ENCODE measurements around the gene ARFIP1.

The ARFIP1 gene

DNA sequence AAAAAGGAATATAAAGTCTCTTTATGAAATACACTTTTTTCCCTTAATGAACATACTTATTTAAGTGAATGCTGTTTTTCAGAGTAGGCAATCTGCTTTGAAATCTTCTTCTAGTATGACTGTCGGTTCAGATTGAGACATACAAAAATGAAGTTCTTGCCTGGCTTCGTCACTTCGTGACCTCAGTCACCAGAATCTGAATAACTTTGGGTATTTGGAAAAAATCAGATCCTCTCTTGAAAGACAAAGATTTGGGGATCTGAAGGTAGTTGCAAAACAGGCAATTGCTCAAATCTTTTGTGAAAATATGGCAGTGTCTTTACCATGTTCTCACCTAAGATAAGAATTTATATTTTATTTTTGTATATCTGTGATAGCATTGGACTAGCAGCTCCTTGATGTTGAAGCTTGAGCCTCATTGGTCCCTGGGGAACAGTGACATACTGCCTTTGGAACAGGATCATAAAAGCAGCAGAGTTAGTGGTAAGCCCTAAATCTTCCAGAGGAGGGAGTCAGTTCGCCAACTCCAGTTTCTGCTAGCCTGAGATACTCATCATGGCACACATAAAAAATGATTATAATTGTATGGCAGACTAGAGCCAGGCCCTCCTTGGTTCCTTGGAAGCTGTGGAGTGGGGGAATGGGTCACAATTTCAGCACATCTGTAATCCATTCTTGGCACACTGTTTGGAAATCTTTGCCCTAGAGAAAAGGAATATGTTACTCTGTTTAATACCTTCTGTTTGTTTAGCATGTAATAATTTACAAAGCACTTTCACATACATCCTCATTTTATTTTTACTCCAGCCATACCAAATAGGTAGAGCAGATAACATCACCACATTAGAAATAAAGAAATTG, 5.0 kb downstream of the ARFIP1 start:
- peak; percentile 42 for DNase-seq (ENCODE audit: low read depth)
- no peak overlapping the region for H3K4me3 ChIP-seq (ENCODE audit: low read depth, low read length)

DNA sequence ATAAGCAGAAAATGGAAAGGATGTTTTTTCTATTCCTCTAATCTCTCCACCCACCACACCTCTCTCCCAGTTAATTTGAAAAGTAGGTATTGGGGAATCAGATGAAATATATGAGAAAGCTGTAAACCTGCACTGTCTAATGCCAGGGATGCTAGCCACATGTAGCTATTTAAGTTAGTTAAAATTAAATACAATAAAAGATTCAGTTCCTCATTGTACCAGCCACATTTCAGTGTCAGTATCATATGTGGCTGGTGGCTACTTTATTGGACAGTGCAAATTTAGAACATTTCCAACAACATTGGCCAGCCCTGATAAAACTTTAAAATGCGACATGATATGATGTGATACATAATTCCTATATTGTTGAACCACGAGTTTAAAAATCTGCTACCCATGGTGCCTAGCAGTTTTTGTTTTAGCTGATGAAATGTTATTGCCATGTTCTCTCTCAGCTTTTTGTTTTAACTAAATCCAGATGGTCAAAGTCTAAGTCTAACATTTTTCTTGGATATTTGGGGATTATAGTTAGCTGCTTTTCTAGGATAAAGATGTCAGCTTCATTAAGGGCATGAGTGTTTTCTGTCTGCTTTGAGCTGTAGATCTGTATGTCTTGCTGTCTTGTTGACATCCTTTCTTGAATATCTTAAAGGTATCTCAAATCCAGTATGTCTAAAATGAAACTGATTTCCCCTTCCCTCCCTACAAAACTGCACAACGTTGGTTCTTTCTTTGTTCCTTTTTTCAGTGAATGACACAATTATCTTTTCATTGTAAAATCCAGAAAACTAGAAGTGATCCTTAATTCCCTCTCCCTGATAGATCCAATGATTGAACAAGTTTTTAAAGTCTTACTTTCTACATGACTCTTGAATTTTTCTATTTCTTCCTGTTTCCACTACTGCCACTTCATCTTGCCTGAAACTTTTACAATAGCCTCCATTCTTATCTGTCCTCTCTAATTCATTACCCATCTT, 6.2 kb downstream of the ARFIP1 start:
- H3K4me3 ChIP-seq (ENCODE audit: low read depth, low read length): no peak overlapping the region
- no peak for DNase-seq (ENCODE audit: low read depth)

DNA sequence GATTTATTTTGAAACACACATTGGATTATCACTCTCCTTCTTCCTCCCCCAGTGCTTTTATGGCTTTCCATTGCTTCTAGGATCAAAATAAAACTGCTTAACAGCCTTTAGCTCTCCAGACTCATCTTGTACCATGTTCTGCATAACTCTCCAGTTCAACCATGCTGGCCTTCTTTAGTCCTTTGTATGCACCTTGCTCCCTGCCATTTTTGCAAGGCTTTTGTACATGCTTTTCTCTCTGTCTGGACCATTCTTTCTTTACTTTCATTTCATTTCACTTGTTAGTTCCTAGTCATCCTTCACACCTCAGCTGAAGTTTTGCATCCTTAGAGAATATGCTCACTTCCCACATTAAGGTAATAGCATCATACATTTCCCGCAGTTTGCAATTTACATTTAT, 6.9 kb downstream of the ARFIP1 start:
- no peak for DNase-seq (ENCODE audit: low read depth)
- no peak overlapping the region for H3K4me3 ChIP-seq (ENCODE audit: low read depth, low read length)

DNA sequence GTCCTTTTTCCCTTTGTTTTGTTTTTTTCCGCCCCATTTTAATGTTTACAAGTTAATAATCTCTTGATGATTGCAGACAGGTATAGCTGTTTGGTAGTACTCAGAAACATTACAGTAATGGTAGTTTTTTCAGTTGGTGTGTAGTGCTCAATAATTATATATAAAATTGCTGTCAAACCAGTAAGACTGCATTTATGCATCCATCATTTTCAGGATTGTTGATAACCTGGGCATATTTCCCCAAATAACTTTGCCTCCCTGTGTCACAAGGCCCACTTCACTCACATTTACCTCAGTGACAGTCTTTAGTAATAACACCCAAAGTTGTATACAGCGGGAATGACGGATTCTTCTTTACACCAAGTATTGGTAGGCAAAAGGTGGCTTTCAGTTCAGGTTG, 16.1 kb downstream of the ARFIP1 start:
- no peak overlapping the region for H3K4me3 ChIP-seq (ENCODE audit: low read depth, low read length)
- DNase-seq (ENCODE audit: low read depth): no peak

DNA sequence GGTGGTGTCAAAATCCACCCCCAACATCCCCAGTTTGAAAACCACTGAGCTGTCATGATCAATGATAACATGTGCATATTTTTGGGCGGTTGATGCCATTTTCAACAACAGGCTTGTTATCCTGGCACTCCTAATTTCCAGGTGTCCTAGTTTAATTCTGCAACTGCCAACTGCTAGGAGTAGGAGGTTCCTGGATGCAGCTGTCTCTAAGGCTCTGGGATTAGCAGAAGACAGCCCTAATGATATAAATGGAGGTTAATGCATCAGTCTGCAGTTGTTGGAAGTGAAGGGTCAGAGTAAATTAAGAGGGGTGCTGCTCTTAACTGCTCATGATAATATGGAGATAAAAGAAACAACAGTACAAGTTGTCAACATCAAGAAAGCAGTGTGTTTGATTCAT, 23.8 kb downstream of the ARFIP1 start:
- no peak for DNase-seq (ENCODE audit: low read depth)
- no peak overlapping the region for H3K4me3 ChIP-seq (ENCODE audit: low read depth, low read length)

DNA sequence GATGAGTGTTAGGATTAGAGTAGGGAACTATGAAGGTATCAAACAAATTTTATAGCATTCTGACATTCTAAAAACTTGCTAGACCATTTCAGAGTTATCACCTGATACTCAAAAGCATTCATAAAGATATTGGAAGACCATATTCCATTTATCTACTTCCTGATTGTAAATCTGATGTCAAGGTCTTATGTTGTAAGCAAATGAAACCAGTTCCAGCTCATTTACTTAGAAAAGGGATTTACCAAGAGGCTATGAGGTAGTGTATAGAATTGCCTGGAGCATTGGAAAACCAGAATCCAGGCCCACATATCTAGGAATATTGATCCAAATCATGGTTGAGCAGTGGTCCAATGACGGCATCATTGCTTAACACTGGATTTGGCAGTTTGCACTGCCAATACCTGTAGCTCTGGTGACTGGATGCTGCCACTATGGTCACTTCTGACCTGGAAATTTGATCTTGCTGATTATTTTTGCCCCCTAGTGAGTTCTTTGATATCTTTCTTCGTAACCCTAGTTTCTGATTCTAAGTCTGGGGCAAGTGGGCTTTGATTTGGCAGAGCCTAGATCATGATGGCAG, 25.4 kb downstream of the ARFIP1 start:
- H3K4me3 ChIP-seq (ENCODE audit: low read depth, low read length): no peak overlapping the region
- DNase-seq (ENCODE audit: low read depth): no peak

DNA sequence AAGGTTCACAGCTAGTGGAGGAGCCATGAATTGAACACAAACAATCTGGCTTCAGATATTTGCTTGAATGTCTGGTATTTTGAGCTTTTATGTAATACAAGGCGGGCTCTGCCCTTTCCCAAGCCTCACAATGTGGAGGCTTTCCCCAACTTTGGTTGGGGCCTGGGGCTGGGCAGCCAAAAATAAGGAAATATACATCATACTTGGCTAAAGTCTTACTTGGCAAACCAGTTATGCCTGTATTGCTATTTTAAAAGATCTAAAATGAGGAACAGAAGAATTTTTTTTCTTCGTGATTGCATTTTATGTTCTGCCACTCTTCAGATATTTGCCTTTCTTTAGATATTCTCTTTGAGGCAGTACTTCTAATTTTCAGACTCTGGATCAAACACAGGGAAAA, 26.1 kb downstream of the ARFIP1 start:
- H3K4me3 ChIP-seq (ENCODE audit: low read depth, low read length): no peak overlapping the region

DNA sequence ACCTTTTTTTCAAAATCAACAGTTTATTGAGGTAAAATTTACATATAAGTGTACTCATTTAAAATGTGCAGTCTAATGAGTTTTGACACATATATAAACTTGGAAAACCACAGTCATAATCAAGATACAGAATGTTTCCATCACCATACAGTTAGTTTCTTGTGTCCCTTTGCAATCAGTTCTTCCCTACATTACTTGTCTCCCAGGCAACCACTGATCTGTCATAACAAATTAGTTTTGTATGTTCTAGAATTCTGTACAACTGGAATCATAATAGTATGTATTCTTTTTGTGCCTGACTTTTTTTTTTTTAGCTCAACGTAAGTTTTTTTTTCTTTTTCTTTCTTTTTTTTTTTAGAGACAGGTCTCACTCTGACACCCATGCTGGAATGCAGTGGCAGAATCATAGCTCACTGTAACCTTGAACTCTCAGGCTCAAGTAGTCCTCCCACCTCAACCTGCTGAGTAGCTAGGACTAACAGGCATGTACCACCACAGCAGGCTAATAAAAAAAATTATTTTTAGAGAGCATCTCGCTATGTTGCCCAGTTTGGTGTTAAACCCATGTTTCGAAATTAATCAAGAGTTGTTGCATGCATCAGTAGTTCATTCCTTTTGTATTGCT, 26.9 kb downstream of the ARFIP1 start:
- H3K4me3 ChIP-seq (ENCODE audit: low read depth, low read length): no peak overlapping the region
- no peak for DNase-seq (ENCODE audit: low read depth)

More for the DNA sequence above, 26.1 kb downstream of the ARFIP1 start:
- DNase-seq (ENCODE audit: low read depth): no peak

DNA sequence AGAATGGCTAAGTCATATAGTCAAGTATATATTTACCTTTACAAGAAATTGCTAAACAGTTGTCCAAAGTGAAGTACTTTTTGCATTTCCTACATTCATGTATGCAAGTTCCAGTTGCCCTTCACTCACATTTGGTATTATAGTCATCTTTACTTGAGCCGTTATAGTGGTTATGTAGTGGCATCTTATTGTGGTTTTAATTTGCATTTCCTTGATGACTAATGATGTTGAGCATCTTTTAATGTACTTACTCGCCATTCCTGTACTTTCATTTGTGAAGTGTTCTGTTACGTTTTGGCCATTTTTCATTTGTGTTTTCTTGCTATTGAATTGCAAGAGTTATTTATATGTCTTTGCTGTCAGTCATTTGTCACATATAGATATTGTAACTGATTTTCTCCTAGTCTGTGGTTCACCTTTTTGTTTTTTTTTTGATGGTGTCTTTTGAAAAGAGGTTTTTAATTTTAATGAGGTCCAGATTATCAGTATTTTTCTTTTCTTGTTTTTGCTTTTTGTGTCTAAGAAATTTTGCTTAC, 27.6 kb downstream of the ARFIP1 start:
- H3K4me3 ChIP-seq (ENCODE audit: low read depth, low read length): no peak overlapping the region
- DNase-seq (ENCODE audit: low read depth): peak; percentile 5

DNA sequence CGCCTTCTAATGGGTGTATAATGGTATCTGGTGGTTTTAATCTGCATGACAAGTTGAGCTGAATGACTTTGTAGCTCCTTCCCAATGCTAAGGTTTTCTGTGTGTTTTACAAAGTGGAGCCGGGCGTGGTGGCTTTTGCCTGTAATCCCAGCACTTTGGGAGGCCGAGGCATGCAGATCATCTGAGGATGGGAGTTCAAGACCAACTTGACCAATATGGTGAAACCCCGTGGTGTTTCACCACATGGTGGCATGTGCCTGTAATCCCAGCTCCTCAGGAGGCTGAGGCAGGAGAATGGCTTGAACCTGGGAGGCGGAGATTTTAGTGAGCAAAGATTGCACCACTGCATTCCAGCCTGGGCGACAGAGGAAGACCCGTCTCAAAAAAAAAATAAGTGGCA, 28.9 kb downstream of the ARFIP1 start:
- H3K4me3 ChIP-seq (ENCODE audit: low read depth, low read length): no peak overlapping the region
- DNase-seq (ENCODE audit: low read depth): no peak

DNA sequence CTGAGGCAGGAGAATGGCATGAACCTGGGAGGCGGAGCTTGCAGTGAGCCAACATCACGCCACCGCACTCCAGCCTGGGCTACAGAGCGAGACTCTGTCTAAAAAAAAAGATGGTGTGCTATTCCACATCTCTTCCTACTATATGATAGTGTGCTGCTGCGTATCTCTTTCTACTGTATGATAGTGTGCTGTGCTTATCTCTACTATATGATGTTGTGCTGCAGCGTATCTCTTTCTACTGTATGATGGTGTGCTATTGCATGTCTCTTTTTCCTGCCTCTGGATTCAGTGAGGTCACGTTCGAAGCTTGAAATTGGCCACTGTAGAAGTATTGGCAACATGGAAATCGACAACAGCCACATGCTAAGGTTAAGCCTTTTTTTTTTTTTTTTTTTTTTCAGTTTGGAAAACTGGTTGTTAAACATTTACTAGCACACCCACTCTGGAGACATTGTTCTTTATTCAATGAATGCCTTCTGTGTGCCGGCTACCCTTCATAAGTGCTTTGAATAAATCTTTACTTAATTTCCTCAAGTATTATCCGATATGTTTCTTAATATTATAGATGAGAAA, 31.0 kb downstream of the ARFIP1 start:
- no peak for DNase-seq (ENCODE audit: low read depth)
- no peak overlapping the region for H3K4me3 ChIP-seq (ENCODE audit: low read depth, low read length)

DNA sequence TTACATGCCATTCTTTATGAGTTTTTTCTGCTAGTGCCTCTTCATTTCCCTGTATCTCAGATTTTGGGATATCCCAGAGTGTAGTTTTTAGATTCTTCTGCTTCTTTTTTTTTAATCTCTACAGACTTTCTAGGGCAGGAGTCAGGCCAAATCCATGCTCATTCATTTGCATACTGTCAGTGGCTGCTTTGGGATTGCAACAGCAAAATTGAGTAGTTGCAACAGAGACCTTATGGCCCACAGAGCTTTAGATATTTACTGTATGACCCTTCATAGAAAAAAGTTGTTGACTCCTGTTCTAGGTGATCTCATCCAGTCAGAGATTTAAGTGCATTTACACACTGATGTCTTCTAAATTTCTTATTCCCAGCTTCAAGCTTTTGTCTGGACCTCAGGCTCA, 35.3 kb downstream of the ARFIP1 start:
- peak; percentile 22 for DNase-seq (ENCODE audit: low read depth)
- H3K4me3 ChIP-seq (ENCODE audit: low read depth, low read length): no peak overlapping the region

DNA sequence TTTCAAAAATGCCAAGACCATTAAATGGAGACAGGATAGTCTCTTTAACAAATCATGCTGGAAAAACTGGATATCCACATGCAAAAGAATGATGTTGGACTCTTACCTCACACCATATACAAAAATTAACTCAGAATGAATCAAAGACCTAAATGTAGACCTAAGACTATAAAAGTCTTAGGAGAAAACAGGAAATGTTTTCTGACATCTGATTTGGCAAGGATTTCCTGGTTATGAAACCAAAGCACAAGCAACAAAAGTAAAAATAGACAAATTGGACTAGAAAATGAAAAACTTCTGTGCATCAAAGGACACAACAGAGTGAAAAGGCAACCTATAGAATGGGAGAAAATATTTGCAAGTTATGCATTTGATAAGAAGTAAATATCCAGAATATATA, 37.6 kb downstream of the ARFIP1 start:
- H3K4me3 ChIP-seq (ENCODE audit: low read depth, low read length): no peak overlapping the region
- no peak for DNase-seq (ENCODE audit: low read depth)

DNA sequence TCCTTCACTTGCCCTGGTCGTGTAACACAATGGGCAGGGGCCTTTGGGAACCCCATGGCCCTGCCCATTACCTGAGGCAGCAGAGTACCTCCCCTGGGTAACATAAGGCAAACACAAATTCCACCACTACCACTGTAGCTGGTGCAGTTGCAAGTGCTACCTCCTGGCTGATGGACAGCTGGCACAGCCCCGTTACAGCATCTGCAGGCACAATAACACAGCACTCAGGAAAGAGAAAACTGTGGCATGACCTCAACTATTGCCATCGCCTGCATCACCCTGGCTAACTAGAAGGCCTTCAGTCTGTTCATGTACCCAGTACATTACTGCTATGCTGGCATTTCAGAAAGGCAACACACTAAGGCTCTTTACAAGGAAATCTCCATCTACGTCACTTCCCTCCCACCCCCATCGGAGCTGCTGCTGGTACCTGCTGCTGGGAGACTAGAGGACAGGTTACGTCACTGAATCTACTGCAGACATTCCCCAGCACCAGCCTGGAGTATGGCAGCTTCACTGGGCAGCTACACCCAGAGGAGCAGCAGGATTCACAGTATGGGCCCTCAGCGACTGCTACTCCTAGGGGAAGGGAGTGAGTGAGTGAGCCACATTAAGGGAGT, 39.4 kb downstream of the ARFIP1 start:
- no peak for DNase-seq (ENCODE audit: low read depth)
- H3K4me3 ChIP-seq (ENCODE audit: low read depth, low read length): no peak overlapping the region

DNA sequence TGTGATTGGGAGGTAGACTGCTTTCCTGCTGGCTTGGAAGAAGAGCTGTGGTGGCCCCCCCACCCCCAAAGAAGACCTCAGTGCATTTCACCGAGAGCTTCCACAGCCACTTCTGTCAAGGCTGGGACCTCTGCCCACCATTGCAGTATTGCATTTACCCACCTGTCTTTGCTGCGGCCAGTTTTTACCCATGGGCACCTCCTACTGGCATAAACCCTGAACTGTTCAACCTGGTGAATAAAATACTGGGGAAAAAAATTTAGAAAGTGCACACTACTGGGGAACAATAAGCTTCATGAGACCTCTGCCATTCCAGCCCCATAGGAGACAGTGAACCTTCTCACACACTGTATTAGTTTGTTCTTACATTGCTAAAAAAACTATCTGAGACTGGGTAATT, 40.3 kb downstream of the ARFIP1 start:
- no peak for DNase-seq (ENCODE audit: low read depth)
- H3K4me3 ChIP-seq (ENCODE audit: low read depth, low read length): no peak overlapping the region

DNA sequence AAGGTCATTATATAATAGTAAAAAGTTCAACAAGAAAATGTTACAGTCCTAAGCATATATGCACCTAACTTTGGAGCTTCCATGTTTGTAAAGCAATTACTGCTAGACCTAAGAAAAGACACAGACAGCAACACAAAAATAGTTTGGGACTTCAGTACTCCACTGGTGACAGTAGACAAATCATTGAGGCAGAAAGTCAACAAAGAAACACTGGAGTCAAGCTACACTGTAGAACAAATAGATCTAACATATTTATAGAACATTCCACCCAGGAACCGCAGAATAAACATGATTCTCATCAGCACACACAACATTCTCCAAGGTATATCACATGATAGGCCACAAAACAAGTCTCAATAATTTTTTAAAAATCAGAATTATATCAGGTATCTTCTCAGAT, 42.6 kb downstream of the ARFIP1 start:
- DNase-seq (ENCODE audit: low read depth): no peak

DNA sequence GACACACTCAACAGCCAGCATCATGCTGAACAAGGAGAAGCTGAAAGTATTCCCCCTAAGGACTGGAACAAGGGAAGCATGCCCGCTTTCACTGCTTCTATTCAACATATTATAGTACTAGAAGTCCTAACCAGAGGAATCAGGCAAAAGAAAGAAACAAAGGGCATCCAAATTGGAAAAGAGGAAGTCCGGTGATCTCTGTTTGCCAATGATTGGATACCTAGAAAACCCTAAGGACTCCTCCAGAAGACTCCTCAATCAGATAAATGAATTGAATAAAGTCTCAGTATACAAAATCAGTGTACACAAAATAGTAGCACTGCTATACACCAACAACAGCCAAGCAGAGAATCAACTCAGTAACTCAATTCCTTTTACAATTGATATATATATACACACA, 44.8 kb downstream of the ARFIP1 start:
- no peak overlapping the region for H3K4me3 ChIP-seq (ENCODE audit: low read depth, low read length)
- no peak for DNase-seq (ENCODE audit: low read depth)

More for the DNA sequence above, 42.6 kb downstream of the ARFIP1 start:
- H3K4me3 ChIP-seq (ENCODE audit: low read depth, low read length): no peak overlapping the region

DNA sequence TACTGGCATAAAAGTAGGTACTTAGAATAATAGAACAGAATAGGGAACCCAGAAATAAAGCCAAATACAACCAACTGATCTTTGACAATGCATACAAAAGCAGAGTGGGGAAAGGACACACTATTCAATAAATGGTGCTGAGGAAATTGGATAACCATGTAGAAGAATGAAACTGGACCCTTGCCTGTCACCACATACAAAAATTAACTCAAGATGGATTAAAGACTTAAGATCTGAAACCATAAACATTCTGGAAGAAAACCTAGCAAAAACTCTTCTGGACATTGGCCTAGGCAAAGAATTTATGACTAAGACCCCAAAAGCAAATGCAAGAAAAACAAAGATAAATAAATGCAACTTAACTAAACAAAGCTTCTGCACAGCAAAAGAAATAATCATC, 45.6 kb downstream of the ARFIP1 start:
- DNase-seq (ENCODE audit: low read depth): no peak
- H3K4me3 ChIP-seq (ENCODE audit: low read depth, low read length): no peak overlapping the region

DNA sequence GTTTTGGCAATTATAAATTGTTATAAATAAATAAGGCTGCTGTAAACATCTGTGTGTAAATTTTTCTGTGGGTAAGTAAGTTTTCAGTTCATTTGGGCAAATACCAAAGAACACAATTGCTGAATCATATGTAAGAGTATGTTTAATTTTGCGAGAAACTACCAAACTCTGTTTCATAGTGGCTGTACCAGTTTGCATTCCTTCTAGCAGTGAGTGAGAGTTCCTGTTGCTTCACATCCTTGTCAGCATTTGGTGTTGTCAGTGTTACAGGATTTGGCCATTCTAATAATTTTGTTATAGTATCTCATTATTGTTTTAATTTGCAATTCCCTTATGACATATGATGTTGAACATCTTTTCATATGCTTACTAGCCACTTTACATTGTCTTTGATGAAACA, 48.4 kb downstream of the ARFIP1 start:
- no peak for DNase-seq (ENCODE audit: low read depth)
- no peak overlapping the region for H3K4me3 ChIP-seq (ENCODE audit: low read depth, low read length)
